Suprapubic skin (tissue), 4 donors: ENCODE measurements around the gene PLEKHG5. TPM values are rescaled to one million over a fixed set of nuclear protein-coding genes. Genes with fewer than 3 reads are reported as not detected.

ENCODE experiments used
- DNase-seq, 2 donors: peaks; one replicate each; pipeline ENCODE4 v3.0.0-alpha.2; 2019; ENCODE audit warnings: low spot score in 2 of 2
- H3K27ac ChIP-seq: fragments of 200-600 bp; sonication (generic); one replicate; pipeline ENCODE4 v1.5.1; 2019
- H3K27me3 ChIP-seq: fragments of 200-600 bp; sonication (generic); one replicate; pipeline ENCODE4 v1.5.1; 2019
- H3K36me3 ChIP-seq: fragments of 200-600 bp; sonication (generic); one replicate; pipeline ENCODE4 v1.5.1; 2019
- H3K4me1 ChIP-seq: fragments of 200-600 bp; sonication (generic); one replicate; pipeline ENCODE4 v1.5.1; 2019
- H3K4me3 ChIP-seq: fragments of 200-600 bp; sonication (generic); one replicate; pipeline ENCODE4 v1.5.1; 2019; ENCODE audit warnings: mild to moderate bottlenecking
- H3K9me3 ChIP-seq: fragments of 200-600 bp; sonication (generic); one replicate; pipeline ENCODE4 v1.5.1; 2019
- CTCF ChIP-seq, 2 donors: fragments of 200-600 bp in 1 of 2; fragments of 450-650 bp in 1 of 2; sonication (generic) in 1 of 2; IDR thresholded peaks; one replicate each; pipeline ENCODE4 v1.5.1; 2016 to 2019; ENCODE audit warnings: antibody characterized with exemption in 2 of 2, mild to moderate bottlenecking in 1 of 2, moderate library complexity in 1 of 2
- EP300 ChIP-seq: sonication (generic); formaldehyde crosslinking; IDR thresholded peaks from one replicate; pipeline ENCODE4 v1.6.1; 2017; ENCODE audit warnings: antibody characterized with exemption
- POLR2A ChIP-seq, 2 donors: fragments of 450-650 bp; IDR thresholded peaks; one replicate each; pipeline ENCODE4 v1.6.1; 2017; ENCODE audit warnings: antibody characterized with exemption in 2 of 2, mild to moderate bottlenecking in 2 of 2, moderate library complexity in 2 of 2
- POLR2AphosphoS5 ChIP-seq, 3 donors: sonication (generic); formaldehyde crosslinking; IDR thresholded peaks; one replicate each; pipeline ENCODE4 v1.6.1; 2017; ENCODE audit warnings: antibody characterized with exemption in 3 of 3
- WGBS: methylation state at CpG from one replicate; pipeline ENCODE4 v1.1.5; 2018; 5-methylcytosine and 5-hydroxymethylcytosine counted together
- total RNA-seq, 4 donors: library from RNA; depleted of rRNA; stranded (reverse); fragments of >200 nt; gene quantifications; one replicate each; pipeline ENCODE4 v1.1.0, GENCODE V29; 2016

PLEKHG5 gene
- total RNA-seq, 4 donors from 2014 or later: 76.3 to 347 (median 107) TPM

- Histone ChIP-seq H3K9me3 (no peaks in the 10 kb centered on the region), H3K4me3 (no peak overlapping the region), H3K4me1 (peaks cover 12% of the 10 kb centered on the region), H3K36me3 (peaks cover 28% of the 10 kb centered on the region), H3K27ac (no peak overlapping the region), H3K27me3 (peaks cover 14% of the 10 kb centered on the region)
- TF ChIP-seq POLR2A (IDR thresholded peaks at IDR 0.05) (no peak), CTCF (IDR thresholded peaks at IDR 0.05) (no peak), POLR2AphosphoS5 (IDR thresholded peaks at IDR 0.05) (no peak), EP300 (no peak)
- DNase-seq: no peak
- WGBS: 82% methylated on average over 10 of the region's 13 CpGs
Observed at GRCh38 chr1:6462412-6463119, 28.9 kb downstream of the PLEKHG5 start.

DNA sequence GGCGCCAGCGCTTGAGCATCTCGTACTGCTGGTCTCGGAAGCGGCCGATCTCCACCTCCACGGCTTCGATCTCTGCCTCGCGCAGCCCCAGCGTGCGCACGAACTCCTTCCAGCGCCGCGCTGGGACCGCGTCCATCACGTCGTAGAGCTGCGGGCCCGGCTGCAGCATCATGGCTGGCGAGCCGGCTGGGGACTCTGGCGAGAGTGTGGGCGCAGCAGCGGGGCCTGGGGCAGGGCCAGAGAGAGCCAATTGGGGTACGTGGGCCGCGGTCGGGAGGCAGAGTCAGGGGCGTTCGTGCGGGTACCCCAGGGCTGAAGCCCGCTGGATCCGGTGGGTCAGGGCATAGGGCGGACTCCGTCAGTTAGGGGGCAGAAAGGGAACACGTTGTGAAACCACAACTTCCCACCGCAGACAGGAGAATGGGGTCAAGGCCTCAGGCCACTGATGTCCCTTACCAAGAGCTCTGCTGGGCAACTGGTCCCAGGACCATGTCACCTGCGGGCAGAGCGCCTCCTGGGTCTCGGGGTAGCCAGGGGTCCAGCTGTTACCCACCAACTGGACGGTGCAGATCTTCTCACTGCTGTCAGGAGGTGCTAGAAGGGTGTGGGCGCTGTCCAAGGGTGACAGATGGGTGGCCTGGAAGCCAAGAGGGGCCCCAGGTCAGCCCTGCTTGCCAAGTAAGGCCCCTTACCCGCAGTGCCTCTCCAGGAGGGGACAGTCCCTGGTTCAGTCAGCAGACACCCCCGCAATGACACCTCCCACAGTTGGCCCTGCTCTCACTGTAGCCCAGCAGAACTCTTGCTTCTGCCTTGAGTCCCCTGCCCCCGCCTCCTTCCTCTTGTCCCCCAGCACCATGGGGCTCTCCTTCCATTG lies 29.7 kb downstream of the PLEKHG5 start:
- Histone ChIP-seq H3K36me3 (peaks cover 25% of the 10 kb centered on the region), H3K4me1 (peaks cover 12% of the 10 kb centered on the region), H3K27ac (no peak overlapping the region), H3K9me3 (no peaks in the 10 kb centered on the region), H3K4me3 (no peak overlapping the region), H3K27me3 (peaks cover 21% of the 10 kb centered on the region)
- TF ChIP-seq POLR2A (IDR thresholded peaks at IDR 0.05) (no peak), EP300 (no peak), POLR2AphosphoS5 (IDR thresholded peaks at IDR 0.05) (no peak), CTCF (IDR thresholded peaks at IDR 0.05) (no peak)
- no peak for DNase-seq
- WGBS: 92% methylated on average over 44 of the region's 48 CpGs

DNA sequence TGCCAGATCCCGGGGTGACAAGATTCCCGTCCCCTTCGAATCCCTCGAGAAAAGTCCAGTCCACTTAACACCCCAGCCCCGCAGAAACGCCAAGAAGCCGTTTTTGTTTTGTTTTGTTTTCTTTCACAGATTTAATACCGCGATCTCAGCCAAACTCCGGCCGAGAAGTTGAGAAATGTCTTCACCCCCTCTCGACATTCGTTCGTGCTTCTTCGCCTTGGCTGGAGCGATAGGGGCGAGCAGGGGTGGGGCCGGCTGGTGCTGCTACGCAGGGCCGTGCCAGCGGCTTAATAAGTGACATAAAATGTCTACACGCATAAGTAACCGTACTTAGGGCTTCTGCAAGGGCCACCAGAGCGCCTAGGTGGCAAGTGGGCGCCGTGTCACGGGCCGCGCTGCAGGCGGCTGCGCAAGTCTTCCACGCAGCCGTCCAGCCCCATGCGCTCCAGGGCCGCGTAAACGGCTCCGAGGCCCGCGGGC lies 30.4 kb downstream of the PLEKHG5 start:
- peak overlapping the region; percentile 27 for H3K4me3 ChIP-seq
- no peak overlapping the region for H3K27ac ChIP-seq
- H3K36me3 ChIP-seq: peaks cover 25% of the 10 kb centered on the region
- no peaks in the 10 kb centered on the region for H3K9me3 ChIP-seq
- no peak for DNase-seq
- H3K4me1 ChIP-seq: peaks cover 12% of the 10 kb centered on the region
- H3K27me3 ChIP-seq: peaks cover 25% of the 10 kb centered on the region
- TF ChIP-seq POLR2AphosphoS5 (IDR thresholded peaks at IDR 0.05): no peak
- TF ChIP-seq EP300: no peak
- TF ChIP-seq POLR2A (IDR thresholded peaks at IDR 0.05): no peak
- TF ChIP-seq CTCF (IDR thresholded peaks at IDR 0.05): no peak
- WGBS: 84% methylated on average over 40 of the region's 40 CpGs

- Histone ChIP-seq H3K36me3 (peaks cover 25% of the 10 kb centered on the region), H3K27me3 (peaks cover 28% of the 10 kb centered on the region), H3K27ac (no peak overlapping the region), H3K9me3 (no peaks in the 10 kb centered on the region), H3K4me1 (peaks cover 15% of the 10 kb centered on the region), H3K4me3 (peak overlapping the region; percentile 27)
- 35% methylated on average over 39 of the region's 39 CpGs for WGBS
- no peak for DNase-seq
- TF ChIP-seq EP300 (no peak), CTCF (IDR thresholded peaks at IDR 0.05) (no peak), POLR2AphosphoS5 (IDR thresholded peaks at IDR 0.05) (no peak), POLR2A (IDR thresholded peaks at IDR 0.05) (no peak)
Observed at GRCh38 chr1:6460301-6461050, 31.0 kb downstream of the PLEKHG5 start.
